Measurements from ENCODE around the gene ITPR1.

Gene ITPR1

GRCh38 chr3:4797201-4797705 lies 304.1 kb downstream of the ITPR1 start:
- DNase-seq = no peak

- no peak for DNase-seq
Observed at GRCh38 chr3:4799266-4800256, 306.4 kb downstream of the ITPR1 start.

- no peak for DNase-seq
Observed at GRCh38 chr3:4800595-4800994, 307.4 kb downstream of the ITPR1 start.

GRCh38 chr3:4801892-4802291 lies 308.7 kb downstream of the ITPR1 start:
- no peak for DNase-seq

DNA sequence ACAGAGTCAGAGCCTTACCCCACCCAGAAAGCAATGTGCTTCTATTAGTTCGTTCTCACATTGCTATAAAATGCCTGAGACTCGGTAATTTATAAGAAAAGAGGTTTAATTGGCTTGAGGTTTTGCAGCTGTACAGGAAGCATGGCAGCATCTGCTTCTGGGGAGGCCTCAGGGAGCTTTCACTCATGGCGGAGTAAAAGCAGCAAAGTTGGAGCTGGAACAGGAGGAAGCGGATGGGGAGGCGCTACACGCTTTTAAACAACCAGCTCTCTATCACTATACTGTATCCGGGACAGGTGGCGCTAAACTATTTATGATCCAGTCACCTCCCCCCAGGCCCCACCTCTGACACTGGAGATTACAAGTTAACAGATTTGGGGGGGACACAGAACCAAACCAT lies 309.8 kb downstream of the ITPR1 start:
- DNase-seq = no peak

DNA sequence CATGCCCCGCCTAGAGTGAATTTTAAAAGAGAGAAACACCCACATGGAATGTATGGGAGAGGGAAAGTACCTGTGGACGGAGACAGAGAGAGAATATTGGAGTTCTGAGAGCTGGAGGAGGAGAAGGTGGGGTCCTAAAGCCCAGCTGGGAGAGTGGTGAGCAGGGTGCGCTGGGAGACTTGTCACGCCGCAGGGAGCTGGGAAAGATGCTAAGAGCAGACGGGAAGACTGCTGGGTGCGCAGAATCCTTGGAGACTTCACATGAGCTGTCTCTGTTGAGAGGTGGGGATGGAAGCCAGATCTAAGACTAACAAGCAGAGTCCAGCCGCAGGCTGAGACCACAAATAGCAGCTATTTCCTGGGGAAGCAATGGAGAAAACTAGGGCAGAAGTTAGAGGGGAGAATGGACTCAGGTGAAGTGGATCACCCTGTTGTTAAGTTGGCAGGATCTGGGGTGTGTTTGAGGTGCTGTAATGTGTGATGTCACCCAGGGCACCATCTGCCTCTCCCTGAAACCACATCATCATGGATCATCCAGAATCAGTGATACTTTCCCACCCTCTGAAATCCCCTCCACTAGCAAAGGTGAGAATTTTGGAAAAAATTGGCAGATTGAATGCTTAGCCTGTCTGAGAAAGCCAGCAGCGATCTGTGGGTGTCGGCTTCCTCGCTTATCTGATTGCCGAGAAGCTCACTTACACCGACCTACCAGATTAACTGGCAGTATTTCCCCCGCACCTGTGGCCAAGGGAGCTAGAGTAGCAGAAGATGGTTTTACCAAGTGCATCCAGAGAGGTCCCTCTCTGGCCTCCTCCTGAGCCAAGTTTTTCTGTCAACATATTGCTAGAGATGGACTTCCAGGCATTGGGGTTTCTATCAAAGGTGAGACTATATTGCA lies 311.3 kb downstream of the ITPR1 start:
- DNase-seq = no peak

GRCh38 chr3:4805662-4806061 lies 312.5 kb downstream of the ITPR1 start:
- DNase-seq = no peak

DNA sequence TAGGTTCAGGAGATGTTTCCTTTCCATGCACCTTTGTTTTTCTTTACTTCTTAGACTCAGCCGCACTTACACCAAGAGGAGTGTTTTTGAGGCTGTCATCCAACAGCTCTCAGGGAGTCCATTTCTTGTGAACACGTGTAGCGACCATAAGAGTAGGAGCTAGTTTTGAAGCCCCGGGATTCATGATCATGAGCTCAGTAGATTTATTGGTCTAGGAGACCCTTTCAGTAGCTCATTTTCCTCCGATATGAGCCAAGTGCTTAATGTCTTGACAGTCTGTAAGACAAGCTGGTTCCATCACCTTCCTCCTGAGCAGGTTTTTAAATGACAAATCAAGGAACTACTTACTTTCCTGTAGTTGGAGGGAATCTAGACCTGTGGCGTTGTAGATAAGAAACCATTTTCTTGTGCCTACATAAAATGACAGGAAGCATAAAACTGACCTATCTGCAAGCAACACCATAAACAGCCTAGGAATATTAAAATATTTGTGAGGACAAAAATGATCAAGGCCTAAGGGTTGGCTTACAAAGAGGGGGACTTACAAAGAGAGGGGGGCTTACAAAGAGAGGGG lies 313.5 kb downstream of the ITPR1 start:
- no peak for DNase-seq

- DNase-seq = no peak
Observed at GRCh38 chr3:4807381-4808280, 314.5 kb downstream of the ITPR1 start.

DNA sequence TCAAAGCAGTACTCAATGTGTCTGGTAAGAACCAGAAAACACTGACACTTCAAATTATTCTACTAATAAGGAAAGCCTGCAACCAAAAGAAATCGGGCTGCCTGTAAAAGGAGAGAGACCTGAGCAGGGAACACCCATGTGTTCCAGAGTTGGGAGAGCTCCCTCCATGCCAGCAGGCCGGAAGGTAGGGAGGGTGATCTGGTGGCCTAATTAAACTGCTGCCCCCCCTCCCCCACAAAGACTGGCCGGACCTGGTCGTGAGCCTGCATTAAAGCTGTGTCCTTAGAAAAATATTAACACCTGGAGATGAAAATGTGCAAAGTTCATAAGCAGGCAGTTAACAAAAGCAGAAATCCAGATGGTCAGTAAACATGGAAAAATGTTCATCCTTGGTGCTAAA lies 315.5 kb downstream of the ITPR1 start:
- DNase-seq = no peak

DNA sequence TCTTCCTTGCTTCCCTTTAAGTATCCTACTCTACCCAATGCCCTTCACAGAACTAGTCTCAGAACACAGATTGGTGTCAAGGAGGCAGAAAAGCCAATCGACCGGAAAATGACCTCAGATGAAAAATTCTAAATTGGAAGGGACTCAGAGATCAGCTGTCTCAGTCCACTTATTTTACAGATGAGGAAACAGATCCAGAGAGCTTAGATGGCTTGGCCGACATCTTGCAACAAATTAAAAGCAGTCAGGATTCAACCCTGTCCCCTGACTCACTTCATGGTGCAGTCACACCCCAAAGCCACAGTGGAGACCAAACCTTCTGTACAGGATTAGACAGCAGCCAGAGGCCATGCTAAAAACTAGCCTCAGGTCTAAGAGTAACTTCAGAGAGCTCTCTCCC lies 316.8 kb downstream of the ITPR1 start:
- DNase-seq = no peak

DNA sequence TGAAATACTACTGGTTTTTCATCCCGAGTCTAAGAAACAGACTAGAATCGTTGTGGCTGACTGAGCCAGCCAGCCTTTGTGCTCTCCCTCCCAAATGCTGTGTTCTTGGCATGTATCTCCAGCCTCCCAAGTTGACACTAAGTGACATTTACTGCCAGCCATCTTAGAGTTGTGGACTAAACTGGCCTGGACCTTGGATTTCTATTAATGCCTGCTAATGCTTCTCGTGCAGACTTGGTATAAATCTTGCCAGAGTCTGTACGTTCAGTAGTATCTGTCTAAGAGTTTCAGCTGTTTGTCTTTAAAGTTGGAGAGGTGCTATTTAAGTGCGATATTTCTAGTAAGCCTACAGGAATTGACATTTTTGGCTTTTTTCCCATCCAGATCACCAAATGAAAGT lies 319.4 kb downstream of the ITPR1 start:
- DNase-seq = no peak

DNA sequence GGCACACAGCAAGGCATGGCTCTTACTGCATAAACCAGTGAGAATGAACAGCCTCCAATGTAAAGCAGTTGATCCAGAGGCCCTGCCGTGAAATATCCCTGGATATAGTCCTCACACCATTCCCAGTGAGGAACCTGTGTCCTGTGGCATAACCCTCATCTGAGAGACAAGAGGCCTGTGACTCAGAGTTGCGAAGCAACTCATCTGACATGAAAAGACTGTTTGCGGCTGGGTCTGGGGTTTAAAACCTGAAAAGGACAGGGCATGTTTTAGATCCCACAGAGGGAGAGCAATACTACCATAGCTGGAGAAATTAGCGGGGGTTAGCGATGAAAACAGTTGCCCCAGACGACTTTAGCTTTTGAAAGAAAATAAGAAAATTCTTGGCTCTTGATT lies 320.8 kb downstream of the ITPR1 start:
- DNase-seq = no peak

DNA sequence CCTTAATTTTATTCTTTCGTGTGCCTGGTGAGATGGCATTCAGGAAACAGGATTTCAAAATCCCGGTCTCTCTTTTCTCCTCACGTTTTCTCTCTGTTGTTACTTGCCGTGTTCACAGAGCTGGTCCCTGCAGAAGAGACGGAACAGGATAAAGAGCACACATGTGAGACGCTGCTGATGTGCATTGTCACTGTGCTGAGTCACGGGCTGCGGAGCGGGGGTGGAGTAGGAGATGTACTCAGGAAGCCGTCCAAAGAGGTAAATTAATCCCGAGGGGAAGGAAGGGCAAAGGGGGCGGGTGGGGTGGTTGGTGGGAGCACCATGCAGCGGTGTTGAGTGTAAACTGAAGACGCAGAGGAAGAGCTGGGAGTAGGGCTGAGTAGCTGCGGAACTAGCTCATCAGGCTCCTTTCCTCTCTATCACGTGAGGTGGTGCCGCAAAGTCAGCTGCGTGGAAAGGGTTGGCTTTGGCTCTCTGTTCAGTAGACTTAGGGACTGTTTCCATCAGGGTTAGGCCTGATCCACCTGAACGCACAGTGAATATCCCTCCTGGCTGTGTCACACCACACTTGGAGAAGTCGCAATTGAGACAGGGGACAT lies 321.3 kb downstream of the ITPR1 start:
- no peak for DNase-seq

- no peak for DNase-seq
Observed at GRCh38 chr3:4814904-4815574, 321.9 kb downstream of the ITPR1 start.

GRCh38 chr3:4816306-4816705 lies 323.2 kb downstream of the ITPR1 start:
- no peak for DNase-seq

GRCh38 chr3:4816718-4817117 lies 323.6 kb downstream of the ITPR1 start:
- DNase-seq = no peak

DNA sequence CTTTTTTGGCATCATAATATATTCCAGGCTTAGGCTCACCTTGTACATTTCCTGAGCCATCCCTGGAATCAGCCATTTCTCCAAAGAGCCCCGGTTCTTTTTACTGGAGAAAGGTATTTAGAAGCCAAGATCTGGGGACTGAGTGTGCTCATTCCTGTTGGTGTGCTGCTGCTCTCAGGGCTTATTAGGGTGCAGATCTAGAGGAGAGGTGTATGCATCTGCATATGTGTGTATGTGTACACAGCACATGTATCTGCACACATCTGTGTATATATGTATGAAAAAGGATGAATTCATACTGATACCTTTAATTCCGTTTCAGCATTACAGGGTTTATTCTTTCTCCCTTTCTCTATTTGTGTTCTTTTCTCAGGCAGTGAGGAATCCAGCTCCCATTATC lies 324.0 kb downstream of the ITPR1 start:
- DNase-seq = no peak

DNA sequence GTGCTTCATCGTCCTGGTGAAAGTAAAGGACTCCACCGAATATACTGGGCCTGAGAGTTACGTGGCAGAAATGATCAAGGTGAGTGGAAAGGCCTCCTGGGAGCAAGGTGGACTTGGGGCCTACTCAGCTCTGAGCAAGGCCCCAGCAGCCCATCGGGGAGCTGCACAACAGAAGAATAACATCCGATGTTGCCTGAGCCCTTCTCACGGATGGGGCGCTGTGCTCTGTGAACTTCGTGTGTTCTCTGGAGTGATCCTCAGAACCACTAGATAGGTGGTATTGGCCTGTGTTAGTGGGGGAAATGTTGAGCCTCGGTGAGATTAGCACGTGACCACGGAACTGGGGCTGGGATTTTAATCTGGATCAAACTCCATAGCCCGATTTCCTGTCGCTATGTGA lies 325.0 kb downstream of the ITPR1 start:
- no peak for DNase-seq

DNA sequence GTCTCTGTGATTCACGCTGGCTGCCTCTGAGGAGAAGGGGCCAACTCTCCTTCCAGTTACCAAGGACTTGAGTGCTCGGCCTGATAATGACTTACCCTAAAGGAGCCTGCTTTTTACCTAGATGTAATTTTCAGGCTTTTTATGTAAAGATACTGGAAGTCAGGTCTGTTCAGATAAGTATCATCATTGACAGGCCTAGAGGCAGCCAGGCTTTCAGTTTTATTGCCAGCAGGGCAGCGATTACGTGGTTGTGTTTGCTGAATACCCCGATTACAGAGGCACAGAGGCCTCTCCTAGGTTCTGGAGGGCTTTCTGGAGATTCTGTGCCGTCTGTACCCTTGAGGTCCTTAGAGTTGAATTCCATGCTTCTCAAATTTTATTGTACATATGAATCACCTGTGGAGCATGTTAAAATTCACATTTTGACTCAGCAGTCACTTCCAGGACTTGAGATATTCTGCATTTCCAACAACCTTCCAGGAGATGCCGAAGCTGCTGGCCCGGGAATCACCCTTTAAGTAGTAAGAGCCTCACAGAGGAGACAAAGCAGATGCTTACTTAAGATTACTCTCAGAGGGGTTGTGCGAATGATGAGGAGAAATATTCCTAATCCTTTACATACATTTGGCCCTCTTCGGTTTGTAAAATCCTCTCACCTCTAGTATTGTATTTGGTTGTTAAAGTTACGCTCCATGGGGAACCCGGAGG lies 326.0 kb downstream of the ITPR1 start:
- DNase-seq = no peak
